Measurements from ENCODE around the gene SCMH1. TPM values are rescaled to one million over a fixed set of nuclear protein-coding genes. Genes with fewer than 3 reads are reported as not detected.

The SCMH1 gene
- total and polyA plus RNA-seq, 2 donors (not counting 3 experiments of a cell fraction or from before 2014, with no cell fraction given), result 39.9 to 40.7 TPM

GRCh38 chr1:41167667-41168066 is 74.4 kb downstream of the SCMH1 start:
- Histone ChIP-seq H3K9ac (replicated peaks; ENCODE audit: extremely low read depth, insufficient read depth, low read length) (no peak overlapping the region), H3K9me3 (replicated peaks; ENCODE audit: control insufficient read depth, insufficient read depth, low read length) (no peaks in the 10 kb centered on the region), H3K4me1 (ENCODE audit: control insufficient read depth, extremely low read depth, insufficient read depth, low read length) (no peaks in the 10 kb centered on the region), H3K4me3 (replicated peaks in 1 of 3; ENCODE audit: insufficient read depth in 1 of 3, low read depth in 1 of 3, low read length in 3 of 3) (no peak overlapping the region), H3K4me2 (ENCODE audit: insufficient read depth, low read length) (no peak overlapping the region), H3K36me3 (ENCODE audit: control insufficient read depth in 2 of 2, extremely low read depth in 1 of 2, insufficient read depth in 2 of 2, low read length in 2 of 2) (no peaks in the 10 kb centered on the region), H3K79me2 (ENCODE audit: control insufficient read depth, insufficient read depth, low read length) (no peaks in the 10 kb centered on the region), H3K27ac (ENCODE audit: insufficient read depth, low read depth, low read length) (no peak overlapping the region), H2AFZ (ENCODE audit: low read depth, low read length) (no peak overlapping the region), H3K27me3 (ENCODE audit: control insufficient read depth in 2 of 2, insufficient read depth in 2 of 2, low read length in 2 of 2) (no peaks in the 10 kb centered on the region), H4K20me1 (replicated peaks; ENCODE audit: control insufficient read depth, extremely low read depth, insufficient read depth, low read length) (no peaks in the 10 kb centered on the region), H3K9me1 (replicated peaks; ENCODE audit: control insufficient read depth, extremely low read depth, insufficient read depth, low read length) (no peaks in the 10 kb centered on the region)
- dilution Hi-C loops (cut with MboI; ENCODE audit: extremely low pct_ligation_motif_present, low sequenced_read_pairs), result no loop called here
- DNase-seq (ENCODE audit: low read depth, low spot score) (no peak), FAIRE-seq (peak; percentile 31)
- intact Hi-C loops (cut with micrococcal nuclease), result no loop called here
- POLR2A ChIA-PET, result no interaction called here
- TF ChIP-seq POLR2A (IDR thresholded peaks at IDR 0.05; ENCODE audit: low read depth, low read length) (no peak), POLR2AphosphoS5 (IDR thresholded peaks at IDR 0.05; ENCODE audit: insufficient read depth, low read depth, low read length) (no peak), EZH2 (IDR thresholded peaks at IDR 0.05; ENCODE audit: borderline replicate concordance, low read depth, low read length, severe bottlenecking) (no peak), MYC (IDR thresholded peaks at IDR 0.05; ENCODE audit: low read depth, low read length) (no peak)
- TF ChIP-seq, protein P1, sequence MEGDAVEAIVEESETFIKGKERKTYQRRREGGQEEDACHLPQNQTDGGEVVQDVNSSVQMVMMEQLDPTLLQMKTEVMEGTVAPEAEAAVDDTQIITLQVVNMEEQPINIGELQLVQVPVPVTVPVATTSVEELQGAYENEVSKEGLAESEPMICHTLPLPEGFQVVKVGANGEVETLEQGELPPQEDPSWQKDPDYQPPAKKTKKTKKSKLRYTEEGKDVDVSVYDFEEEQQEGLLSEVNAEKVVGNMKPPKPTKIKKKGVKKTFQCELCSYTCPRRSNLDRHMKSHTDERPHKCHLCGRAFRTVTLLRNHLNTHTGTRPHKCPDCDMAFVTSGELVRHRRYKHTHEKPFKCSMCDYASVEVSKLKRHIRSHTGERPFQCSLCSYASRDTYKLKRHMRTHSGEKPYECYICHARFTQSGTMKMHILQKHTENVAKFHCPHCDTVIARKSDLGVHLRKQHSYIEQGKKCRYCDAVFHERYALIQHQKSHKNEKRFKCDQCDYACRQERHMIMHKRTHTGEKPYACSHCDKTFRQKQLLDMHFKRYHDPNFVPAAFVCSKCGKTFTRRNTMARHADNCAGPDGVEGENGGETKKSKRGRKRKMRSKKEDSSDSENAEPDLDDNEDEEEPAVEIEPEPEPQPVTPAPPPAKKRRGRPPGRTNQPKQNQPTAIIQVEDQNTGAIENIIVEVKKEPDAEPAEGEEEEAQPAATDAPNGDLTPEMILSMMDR (IDR thresholded peaks at IDR 0.05; ENCODE audit: extremely low read depth in 1 of 2, insufficient read depth in 1 of 2, low read depth in 1 of 2, low read length in 2 of 2), result no peak
- no TSS peak for BruUV-seq (replicated peaks)
- CTCF ChIA-PET, result no interaction called here

- Histone ChIP-seq H3K9ac (replicated peaks; ENCODE audit: extremely low read depth, insufficient read depth, low read length) (no peak overlapping the region), H2AFZ (ENCODE audit: low read depth, low read length) (no peak overlapping the region), H3K27ac (ENCODE audit: insufficient read depth, low read depth, low read length) (no peak overlapping the region), H3K9me3 (replicated peaks; ENCODE audit: control insufficient read depth, insufficient read depth, low read length) (no peaks in the 10 kb centered on the region), H3K4me2 (ENCODE audit: insufficient read depth, low read length) (no peak overlapping the region), H3K4me1 (ENCODE audit: control insufficient read depth, extremely low read depth, insufficient read depth, low read length) (no peaks in the 10 kb centered on the region), H4K20me1 (replicated peaks; ENCODE audit: control insufficient read depth, extremely low read depth, insufficient read depth, low read length) (no peaks in the 10 kb centered on the region), H3K36me3 (ENCODE audit: control insufficient read depth in 2 of 2, extremely low read depth in 1 of 2, insufficient read depth in 2 of 2, low read length in 2 of 2) (no peaks in the 10 kb centered on the region), H3K4me3 (replicated peaks in 1 of 3; ENCODE audit: insufficient read depth in 1 of 3, low read depth in 1 of 3, low read length in 3 of 3) (no peak overlapping the region), H3K27me3 (ENCODE audit: control insufficient read depth in 2 of 2, insufficient read depth in 2 of 2, low read length in 2 of 2) (no peaks in the 10 kb centered on the region), H3K79me2 (ENCODE audit: control insufficient read depth, insufficient read depth, low read length) (no peaks in the 10 kb centered on the region), H3K9me1 (replicated peaks; ENCODE audit: control insufficient read depth, extremely low read depth, insufficient read depth, low read length) (no peaks in the 10 kb centered on the region)
- BruUV-seq (replicated peaks), result no TSS peak
- no peak for FAIRE-seq
- TF ChIP-seq GATA2 (IDR thresholded peaks at IDR 0.05; ENCODE audit: insufficient read depth, insufficient read length, low read depth, low read length), result no peak
- intact Hi-C loops (cut with micrococcal nuclease), result no loop called here
- no peak for DNase-seq (ENCODE audit: low read depth, low spot score)
- ChIA-PET POLR2A (no interaction called here), CTCF (no interaction called here)
- dilution Hi-C loops (cut with MboI; ENCODE audit: extremely low pct_ligation_motif_present, low sequenced_read_pairs), result no loop called here
These were observed 77.4 kb downstream of the SCMH1 start for GRCh38 chr1:41164727-41165126.

Data from endothelial cell of umbilical vein (primary cell).